ENCODE data around the gene GMIP. TPM values are rescaled to one million over a fixed set of nuclear protein-coding genes. Genes with fewer than 3 reads are reported as not detected.

Gene GMIP
- total RNA-seq, 2 experiments from 2014 or later = 96.7 to 104 TPM

GRCh38 chr19:19581391-19581790, 62.1 kb downstream of the GMIP start:
- CTCF ChIA-PET = interaction anchor here (2.5 to 3.6 kb wide), 2 partner anchors 28 to 49 kb away, joined by 10 to 15 read pairs; no protein-coding TSS in a partner anchor
- ATAC-seq = no peak

GRCh38 chr19:19580418-19580817, 63.0 kb downstream of the GMIP start:
- Mint-ChIP-seq H3K9me3 (ENCODE audit: insufficient read depth) (no peaks in the 10 kb centered on the region), H3K4me1 (ENCODE audit: low read depth) (peaks cover 48% of the 10 kb centered on the region), H3K4me3 (no peak overlapping the region), H3K27ac (peak overlapping the region; percentile 71), H3K27me3 (ENCODE audit: low read depth) (no peaks in the 10 kb centered on the region), H3K36me3 (ENCODE audit: low read depth) (peaks cover 24% of the 10 kb centered on the region)
- ChIA-PET CTCF (interaction anchor here (3.6 kb wide), 1 partner anchor 27 kb away, joined by 15 read pairs; no protein-coding TSS in a partner anchor), POLR2A (interaction anchor here (1.0 kb wide), 1 partner anchor 10 kb away, joined by 4 read pairs; no protein-coding TSS in a partner anchor)
- DNase-seq = no peak
- no peak for ATAC-seq

More at GRCh38 chr19:19581391-19581790, 62.1 kb downstream of the GMIP start:
- no peaks in the 10 kb centered on the region for H3K9me3 Mint-ChIP-seq (ENCODE audit: insufficient read depth)
- H3K27ac Mint-ChIP-seq = peak overlapping the region; percentile 82
- peaks cover 54% of the 10 kb centered on the region for H3K4me1 Mint-ChIP-seq (ENCODE audit: low read depth)
- no peak for DNase-seq
- no peak overlapping the region for H3K4me3 Mint-ChIP-seq
- peaks cover 23% of the 10 kb centered on the region for H3K36me3 Mint-ChIP-seq (ENCODE audit: low read depth)
- POLR2A ChIA-PET = no interaction called here
- H3K27me3 Mint-ChIP-seq (ENCODE audit: low read depth) = no peaks in the 10 kb centered on the region

GRCh38 chr19:19579533-19580361, 63.7 kb downstream of the GMIP start:
- Mint-ChIP-seq H3K27me3 (ENCODE audit: low read depth) (no peaks in the 10 kb centered on the region), H3K27ac (no peak overlapping the region), H3K36me3 (ENCODE audit: low read depth) (peaks cover 24% of the 10 kb centered on the region), H3K4me1 (ENCODE audit: low read depth) (peaks cover 46% of the 10 kb centered on the region), H3K9me3 (ENCODE audit: insufficient read depth) (no peaks in the 10 kb centered on the region), H3K4me3 (no peak overlapping the region)
- ATAC-seq (no peak), DNase-seq (no peak)
- ChIA-PET POLR2A (interaction anchor here (1.0 kb wide), 1 partner anchor 11 kb away, joined by 4 read pairs; no protein-coding TSS in a partner anchor), CTCF (interaction anchor here (3.6 kb wide), 1 partner anchor 26 kb away, joined by 15 read pairs; no protein-coding TSS in a partner anchor)

Other genes with a start within 250 kb of the GMIP start
- 100 to 1,000 TPM; 180 TPM for gene GATAD2A, start 238.0 kb downstream of the GMIP start, total RNA-seq
- 1 to 10 TPM; 3.4 to 3.9 TPM for gene TSSK6, start 128.1 kb downstream of the GMIP start, total RNA-seq
- 100 to 1,000 TPM; 388 to 413 TPM for gene NDUFA13, start 127.4 kb downstream of the GMIP start, total RNA-seq
- 10 to 100 TPM; 10.0 to 10.6 TPM for gene YJEFN3, start 114.7 kb downstream of the GMIP start, total RNA-seq
- under 1 TPM; 0.16 to 0.24 TPM for gene CILP2, start 105.4 kb downstream of the GMIP start, total RNA-seq
- 10 to 100 TPM; 33.8 to 34.1 TPM for gene PBX4, start 25.0 kb downstream of the GMIP start, total RNA-seq
- gene LPAR2, start 15.4 kb downstream of the GMIP start, total RNA-seq = 10 to 100 TPM; 44.8 to 50.8 TPM
- 10 to 100 TPM; 78.6 to 78.8 TPM for gene ATP13A1, start 20.0 kb upstream of the GMIP start, total RNA-seq
- gene ZNF101, start 25.2 kb upstream of the GMIP start, total RNA-seq = 10 to 100 TPM; 74.2 to 87.8 TPM
- gene ZNF14, start 89.5 kb upstream of the GMIP start, total RNA-seq = 1 to 10 TPM; 6.9 TPM
- 10 to 100 TPM; 22.4 to 25.1 TPM for gene ZNF506, start 178.1 kb upstream of the GMIP start, total RNA-seq
- 10 to 100 TPM; 15.7 to 17.5 TPM for gene ZNF253, start 222.2 kb upstream of the GMIP start, total RNA-seq